NK-92 (cell line): ENCODE data around the gene DISC1.
"Not testable (repeated sequence)": the region's sequence is repeated elsewhere in the genome, so short reads cannot be mapped to it uniquely, and the experiment has no call there.

Experiments
- DNase-seq: peaks from one replicate; lab custom pipeline; 2025; ENCODE audit not compliant: unreplicated experiment; lab: John Stamatoyannopoulos, UW

The DISC1 gene

DNA sequence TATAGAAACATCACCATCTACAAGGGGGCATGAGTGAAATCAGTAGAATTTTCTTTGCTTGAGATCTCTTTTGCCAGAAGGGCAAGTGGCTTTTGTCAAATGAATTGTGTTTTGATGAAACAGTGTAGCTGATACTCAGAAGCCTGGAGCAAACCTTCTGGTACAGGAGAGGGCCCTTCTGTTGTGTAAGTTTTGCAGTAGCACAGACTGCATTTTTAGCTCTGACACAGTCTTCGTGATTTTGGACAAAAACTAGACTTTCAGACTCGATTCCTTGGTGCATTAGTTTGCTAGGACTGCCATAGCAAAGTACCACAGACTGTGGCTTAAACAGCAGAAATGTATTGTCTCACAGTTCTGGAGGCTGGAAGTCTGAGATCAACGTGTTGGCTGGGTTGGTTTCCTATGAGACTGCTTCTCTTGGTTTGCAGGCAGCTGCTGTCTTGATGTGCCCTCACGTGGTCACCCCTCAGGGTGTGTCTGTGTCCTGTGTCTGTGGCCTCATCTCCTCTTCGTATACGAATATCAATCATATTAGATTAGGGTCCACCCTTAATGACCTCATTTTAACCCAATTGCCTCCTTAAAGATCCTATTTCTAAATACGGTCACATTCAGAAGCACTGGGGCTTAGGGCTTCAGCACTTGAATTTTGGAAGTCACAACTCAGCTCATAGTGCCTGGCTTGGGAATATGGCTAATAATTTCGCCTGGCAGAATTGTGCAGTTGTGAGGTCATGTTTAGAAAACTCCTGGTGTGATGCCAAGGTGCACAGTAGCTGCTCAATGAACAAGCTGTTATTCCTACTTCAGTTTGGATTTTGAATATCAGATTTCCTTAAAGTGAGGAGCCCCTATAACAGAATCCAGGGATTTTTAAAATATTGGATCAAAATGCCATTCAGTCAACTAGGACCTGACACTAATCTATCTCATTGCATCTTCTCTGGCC, 21.2 kb upstream of the DISC1 start:
- no peak for DNase-seq

DNA sequence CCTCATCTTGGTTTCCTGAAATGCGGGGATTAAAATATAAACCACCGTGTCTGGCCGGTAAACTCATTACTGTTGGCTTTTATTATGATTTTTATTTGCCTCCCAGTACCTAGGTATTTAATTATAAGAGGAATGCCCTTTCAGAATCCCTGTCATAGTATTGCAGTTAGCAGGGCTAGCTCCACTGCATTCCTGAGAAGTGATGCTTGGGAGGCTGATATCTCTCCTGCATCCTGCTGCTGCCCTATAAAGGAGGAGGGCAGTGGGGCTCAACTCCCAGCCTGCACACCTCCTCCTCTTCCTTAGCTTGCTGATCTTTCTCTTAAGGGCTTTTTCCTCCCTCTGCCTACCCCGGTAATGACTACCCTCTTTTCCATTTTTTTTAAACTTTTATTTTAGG, 19.9 kb upstream of the DISC1 start:
- DNase-seq: no peak

DNA sequence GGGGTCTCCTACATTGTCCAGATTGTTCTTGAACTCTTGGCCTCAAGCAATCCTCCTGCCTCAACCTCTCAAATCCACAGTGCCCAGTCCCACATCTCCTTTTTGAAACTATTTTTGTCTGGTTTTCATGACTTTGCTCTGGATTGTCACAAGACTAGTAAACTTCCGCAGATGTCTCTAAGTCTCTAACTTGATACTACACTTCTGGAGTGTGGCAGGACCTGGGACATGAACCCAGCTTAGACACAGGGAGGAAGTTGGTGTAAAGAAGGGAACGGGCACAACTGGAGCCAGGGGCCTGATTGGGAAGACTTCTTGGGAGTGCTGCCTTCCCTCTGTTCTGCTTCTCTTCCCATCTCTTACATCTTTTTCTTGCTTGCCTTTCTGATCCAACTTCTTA, 16.2 kb upstream of the DISC1 start:
- no peak for DNase-seq

DNA sequence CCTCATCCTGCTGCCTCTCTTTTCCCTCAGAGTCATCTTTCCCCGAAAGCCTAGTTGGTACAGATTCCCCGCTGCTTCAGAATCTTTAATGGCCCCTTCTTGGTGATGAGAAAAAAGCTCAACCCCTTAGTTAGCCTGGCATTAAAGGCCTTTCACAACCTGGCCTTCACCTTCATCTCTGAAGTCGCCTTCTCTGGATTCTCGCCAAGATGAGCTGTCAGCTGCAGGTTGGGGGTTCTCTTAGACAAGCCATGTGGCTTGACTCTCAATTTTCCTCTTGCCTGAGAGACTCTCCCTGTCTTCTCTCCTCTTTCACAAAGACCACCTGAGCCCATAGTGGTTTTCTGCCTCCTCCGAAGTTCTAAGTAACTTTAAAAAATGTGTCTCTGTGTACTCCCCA, 15.5 kb upstream of the DISC1 start:
- DNase-seq: no peak

DNA sequence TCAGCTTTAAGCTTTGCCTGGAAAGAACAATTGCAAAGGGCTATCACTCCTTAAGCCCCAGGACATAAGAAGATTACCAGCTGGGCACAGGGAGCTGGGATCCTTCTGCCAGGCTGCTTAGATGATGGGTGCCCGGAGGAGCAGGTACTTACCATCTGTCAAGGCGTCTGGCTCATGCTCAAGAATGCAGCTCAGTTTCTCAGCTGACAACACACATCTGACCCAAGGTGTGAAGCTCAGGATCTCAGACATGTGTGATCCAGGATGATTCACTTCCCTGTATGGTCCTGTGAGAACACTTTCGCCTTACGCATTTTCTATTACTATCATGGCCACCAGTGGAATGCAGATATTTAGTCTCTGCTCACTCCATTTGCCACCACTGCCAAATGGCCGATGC, 14.7 kb upstream of the DISC1 start:
- no peak for DNase-seq

DNA sequence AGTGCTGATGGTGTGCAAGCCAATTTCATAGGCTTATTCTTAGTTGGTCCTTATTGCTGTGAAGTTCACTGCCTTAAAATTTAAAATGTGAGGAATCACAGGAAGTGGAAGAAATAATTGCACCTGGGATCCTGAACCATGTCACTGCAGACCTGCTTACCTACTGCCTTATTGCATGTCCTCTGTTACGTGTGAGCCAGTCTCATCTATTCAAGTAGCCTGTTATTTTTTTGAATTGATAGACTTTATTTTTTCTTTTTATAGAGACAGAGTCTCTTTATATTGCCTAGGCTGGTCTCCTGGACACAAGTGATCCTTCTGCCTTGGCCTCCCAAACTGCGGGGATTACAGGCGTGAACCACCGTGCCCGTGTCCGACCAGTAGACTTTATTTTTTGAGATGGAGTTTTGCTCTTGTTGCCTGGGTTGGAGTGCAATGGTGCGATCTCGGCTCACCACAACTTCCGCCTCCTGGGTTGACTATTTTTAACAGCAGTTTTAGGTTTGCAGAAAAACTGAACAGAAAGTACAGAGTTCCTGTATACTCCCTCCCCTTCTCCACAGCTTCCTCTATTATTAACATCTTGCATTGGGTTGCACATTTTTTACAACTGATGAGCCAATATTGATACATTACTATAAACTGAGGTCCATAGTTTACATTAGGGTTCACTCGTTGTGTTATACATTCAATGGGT, 14.0 kb upstream of the DISC1 start:
- DNase-seq: no peak

DNA sequence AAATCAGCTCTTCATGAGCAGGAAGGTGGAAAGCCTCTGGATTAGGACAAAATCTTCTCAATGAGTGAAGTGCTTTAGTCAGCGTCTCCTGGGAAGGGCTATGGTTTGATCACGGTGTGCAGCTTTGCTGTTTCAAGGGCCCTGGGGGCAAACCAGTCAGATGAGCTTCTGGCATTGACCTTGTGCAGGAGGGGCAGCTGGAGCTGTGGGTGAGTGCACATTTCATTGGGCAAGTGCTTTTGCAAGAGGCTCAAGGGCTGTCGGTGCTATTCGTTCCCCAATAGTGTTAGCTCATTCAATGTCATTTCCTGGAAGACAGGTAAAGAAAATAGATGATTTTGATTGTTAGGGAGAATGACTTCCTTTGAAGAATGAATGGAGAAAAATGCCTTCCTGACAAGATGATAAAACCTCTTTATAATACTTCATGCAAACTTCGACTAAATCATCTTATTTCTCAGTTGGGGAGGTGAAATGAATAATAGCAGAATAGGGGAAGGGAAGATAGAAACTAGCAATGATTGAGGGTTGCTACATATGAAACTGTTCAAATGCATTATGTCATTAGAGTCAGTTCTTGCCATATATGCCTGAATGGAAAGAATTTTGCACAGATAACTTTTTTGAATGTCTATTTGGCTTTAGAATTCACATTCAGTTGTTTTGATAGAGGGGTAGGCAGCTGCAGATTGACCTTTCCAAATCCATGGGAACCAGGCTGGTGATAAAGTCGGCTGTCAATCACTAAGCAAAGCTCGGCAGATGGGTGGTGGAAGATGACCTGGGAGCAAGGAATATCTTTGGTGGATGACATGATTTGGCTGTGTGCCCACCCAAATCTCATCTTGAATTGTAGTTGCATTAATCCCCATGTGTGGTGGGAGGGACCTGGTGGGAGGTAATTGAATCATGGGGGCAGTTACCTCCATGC, 12.9 kb upstream of the DISC1 start:
- no peak for DNase-seq

DNA sequence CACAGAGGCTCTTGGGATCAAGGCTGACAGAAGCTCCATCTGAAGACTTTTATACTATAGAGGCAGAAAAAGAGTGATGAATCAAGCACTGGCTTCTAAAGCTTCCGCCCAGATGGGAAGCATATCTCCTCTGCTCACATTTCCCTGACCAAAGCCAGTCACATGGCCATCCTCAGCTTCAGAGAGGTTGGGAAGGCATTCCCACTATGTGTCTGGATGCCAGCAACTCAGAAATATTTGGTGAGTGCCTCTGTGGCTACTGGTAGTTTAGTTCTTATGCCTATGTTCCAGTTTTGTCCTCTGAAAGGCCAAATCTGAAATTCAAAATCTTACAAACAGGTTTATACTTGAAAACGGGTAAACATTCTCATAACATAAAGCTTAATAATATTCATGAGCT, 9.9 kb upstream of the DISC1 start:
- DNase-seq: no peak

DNA sequence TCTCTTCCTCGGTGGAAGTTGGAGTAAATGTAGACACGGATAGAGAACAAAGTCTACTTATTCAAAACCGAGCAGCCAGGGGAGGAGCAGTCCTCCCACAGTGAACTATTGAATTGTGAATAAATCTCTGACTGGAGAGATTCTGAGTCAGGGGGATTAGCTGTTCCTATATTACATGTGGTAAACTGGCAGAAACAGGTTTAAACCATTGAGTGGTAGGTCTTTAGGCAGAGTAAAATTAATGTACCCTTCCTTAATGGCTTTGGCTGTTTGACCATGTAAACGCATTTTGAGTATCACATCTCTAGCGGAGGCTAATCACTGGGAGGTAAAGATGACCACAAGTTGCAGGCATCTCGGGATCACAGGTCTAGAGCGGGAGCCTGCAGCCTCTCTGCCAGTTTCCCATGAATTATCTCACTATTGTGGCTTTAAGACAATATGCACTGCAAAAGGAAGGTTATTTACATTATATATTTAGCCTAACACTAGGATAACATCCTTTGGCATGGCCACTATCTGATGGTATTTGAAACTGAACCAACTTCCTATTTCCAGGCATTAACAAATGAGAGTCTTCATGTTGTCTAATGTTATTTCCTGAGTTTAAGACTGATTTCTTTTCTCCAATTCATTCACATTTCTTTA, 7.9 kb upstream of the DISC1 start:
- no peak for DNase-seq

DNA sequence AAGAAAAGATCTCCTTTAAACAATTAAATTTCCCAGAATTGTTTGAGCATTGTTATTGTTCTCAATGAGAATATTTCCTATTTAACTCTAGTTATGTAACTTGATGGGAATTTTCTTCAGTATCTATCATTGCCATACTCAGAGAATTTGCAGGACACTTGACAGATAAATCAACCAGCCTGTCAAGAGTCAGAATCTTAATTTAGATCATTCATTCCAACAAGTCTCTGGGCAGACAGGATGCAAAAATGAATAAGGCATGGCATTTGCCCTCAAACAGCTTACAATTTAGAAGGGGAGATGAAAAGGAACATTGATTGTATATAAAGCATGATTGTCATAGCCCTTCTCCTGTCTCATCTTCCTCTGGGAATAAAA, 7.3 kb upstream of the DISC1 start:
- no peak for DNase-seq

DNA sequence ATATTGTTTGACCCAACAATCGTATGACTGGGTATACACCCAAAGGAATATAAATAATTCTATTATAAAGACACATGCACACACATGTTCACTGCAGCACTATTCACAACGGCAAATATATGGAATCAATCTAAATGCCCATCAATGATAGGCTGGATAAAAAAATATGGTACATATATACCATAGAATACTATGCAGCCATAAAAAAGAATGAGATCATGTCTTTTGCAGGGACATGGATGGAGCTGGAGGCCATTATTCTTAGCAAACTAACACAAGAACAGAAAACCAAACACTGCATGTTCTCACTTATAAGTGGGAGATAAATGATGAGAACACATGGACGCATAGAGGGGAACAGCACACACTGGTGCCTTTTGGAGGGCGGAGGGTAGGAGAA, 1.5 kb upstream of the DISC1 start:
- not testable (repeated sequence) for DNase-seq

DNA sequence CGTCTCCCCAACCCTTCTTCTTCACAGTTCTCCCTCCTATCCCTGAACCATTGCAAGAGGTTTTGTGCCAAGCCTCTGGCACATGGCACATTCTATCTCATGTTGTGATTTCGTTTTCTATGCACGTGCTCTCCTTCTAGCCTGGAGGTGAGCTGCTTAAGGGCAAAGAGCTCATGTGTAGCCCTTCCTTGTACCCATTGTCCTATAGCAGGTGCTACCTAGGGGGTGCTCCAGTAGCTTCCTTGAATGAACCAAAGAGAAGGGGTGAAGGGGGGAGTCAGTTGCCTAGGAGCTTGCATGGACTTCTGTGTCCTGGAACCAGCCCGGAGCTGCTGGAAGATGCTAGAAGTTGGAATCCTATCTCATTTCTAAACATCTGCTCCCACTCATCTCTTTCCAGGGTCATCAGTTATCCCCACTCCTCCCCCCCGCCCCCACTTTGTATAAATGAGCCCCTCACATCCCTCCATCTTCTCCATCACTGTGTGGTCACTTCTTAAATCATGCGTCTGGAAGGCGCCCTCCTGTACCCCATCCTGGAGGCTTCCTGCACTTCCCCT, 535 bp upstream of the DISC1 start:
- no peak for DNase-seq

DNA sequence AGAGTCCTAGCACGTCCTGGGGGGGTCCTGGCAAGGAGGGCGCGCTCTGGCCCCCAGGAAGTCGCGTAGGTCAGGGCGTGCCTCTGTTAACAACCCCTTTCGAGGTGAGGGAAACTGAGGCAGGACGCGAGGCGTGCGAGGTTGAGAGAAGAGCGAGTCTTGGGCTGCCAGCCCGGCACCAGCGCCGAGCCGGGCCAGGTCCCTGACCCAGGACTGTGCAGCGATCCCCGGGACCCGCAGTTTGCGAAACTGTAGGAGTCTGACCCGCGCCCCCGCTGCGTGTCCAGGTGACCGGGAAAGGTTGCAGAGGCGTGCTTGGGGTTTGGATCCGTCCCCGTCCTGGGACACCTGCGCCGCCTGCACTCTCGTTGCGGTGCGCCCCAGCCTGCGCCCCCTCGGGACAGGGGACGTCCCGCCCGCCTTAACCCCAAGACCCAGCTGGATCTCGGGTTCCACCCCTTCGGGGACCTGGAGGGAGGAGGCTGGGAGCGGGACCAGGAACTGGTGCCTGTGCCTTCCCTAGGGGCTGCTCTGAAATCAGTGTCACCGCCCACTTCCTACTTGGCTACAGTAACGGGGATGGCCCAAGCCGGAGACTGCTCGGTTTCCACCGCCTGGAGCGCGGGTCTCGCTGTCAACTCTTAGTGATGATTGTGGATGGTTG, 493 bp downstream of the DISC1 start:
- DNase-seq: no peak

DNA sequence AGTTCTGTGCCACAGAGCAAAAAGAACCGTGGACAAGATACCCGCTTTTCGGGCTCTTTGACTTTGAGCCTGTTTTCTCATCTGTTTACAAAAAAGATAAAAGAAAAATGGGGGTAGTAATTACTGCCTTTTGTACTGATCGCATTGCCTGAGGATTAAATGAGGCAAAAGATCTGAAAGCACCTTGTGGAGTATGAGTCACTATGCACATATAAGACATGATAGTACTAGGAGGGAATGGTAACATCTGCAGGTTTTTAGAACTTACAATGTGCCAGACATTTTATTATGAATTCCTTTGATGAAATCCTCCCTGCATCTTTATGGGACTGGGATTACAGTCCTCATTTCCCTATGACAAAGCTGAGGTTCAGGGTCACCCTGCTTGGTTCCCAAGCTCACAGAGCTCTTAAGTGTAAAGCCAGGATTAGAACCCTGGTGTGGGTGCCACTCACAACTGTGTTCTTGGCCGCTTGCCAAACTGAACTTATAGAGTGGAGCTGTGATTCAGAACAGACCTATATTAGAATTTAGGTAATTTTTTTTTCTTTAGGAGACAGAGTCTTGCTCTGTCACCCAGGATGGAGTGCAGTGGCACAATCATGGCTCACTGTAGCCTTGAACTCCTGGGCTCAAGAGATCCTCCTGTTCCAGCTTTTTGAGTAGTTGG, 1.8 kb downstream of the DISC1 start:
- DNase-seq: no peak

DNA sequence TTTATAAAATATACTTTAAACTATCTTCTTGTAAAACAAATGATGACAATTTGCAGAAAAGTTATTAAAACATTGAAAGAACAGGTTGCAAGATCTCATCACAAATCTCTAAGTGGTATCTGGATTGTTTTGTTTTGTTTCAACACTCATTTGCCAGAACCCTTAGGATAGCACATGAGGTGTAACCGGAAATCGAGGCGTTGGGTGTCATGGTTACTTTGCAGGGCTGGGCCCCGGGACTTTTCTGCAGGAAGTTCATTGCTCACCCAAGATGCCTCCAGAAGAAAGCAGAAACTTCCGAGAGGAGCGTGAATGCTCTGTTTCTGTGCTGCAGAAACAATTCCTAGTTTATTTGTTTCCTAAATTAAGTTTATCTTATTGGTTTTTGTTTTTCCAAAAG, 2.5 kb downstream of the DISC1 start:
- no peak for DNase-seq

DNA sequence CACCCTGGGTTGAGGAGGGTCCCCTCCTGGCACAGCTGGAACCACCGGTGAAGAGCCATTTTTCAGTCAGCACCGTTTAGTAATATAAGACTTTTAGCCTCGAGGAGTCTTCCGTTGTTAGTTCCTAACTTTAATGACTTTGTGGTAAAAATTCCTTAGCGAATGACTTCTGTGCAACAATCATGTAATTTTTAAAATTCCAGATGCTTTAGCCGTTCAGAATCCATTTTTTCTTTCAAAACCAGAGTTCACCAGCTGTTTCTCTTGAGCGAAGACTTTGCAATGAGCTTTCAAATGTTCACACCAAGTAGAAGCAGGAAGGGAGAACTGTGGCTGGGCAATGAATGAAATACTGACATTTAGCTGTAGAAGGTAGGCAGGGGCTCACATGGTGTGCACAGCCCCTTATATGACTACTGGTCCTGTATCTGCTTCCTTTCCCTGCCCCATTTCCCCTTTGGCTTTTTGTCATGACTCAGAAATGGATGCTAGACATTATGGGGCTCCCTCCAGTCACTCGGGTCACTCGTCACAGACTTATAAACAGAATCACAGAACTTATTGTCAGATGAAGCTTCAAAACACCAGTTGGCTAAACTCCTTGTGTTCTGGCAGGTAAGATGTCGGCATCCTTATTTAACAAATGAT, 4.1 kb downstream of the DISC1 start:
- DNase-seq: no peak

DNA sequence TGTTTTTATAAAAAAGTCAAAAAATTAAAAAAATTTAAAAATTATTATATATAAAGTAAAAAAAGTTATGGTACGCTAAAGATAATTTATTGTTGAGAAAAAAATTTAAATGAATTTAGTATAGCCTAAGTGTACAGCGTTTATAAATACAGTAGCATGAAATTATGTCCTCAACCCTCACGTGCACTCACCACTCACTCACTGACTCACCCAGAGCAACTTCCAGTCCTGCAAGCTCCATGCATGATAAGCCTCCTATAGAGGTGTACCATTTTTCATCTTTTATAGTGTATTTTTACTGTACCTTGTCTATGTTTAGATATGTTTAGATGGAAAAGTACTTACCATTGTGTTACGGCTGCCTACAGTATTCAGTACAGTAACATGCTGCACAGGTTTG, 5.1 kb downstream of the DISC1 start:
- DNase-seq: no peak

DNA sequence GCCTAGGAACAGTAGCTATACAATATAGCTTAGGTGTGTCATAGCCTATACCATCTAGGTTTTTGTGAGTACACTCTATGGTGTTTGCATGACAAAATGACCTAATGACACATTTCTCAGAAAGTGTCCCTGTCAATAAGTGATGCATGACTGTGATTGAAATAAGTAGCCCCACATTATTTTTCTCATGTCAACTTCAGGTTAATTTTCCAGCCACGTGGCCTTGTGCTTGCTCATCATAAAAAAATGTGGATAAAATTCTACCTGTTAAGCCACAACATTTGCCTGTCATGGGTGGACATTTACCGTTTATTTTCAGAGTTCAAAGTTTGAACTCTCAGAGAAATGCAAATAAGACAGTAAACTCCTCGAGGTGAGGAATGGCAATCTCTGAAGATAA, 5.5 kb downstream of the DISC1 start:
- DNase-seq: no peak
